Measurements from ENCODE around the gene SNX24.

DNA sequence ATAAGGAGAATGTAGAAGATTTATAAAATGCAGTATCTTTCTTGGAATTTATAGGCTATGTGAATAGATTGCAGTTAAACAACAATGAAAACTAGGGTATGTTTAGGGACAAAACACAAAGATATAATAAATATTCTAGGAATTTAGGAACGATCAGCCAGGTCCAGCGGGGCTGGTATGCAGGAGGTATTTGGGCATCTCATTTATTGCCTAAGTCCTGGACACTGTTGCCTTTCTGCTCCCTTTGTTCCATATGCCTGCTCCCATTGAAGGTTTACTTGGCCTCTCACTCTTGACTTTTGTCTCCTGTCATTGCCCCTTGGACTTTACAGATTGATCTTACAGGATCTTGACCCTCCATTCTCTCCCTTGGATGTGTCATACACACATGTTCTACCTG, 55.9 kb downstream of the SNX24 start:
- TF ChIP-seq, protein P1, sequence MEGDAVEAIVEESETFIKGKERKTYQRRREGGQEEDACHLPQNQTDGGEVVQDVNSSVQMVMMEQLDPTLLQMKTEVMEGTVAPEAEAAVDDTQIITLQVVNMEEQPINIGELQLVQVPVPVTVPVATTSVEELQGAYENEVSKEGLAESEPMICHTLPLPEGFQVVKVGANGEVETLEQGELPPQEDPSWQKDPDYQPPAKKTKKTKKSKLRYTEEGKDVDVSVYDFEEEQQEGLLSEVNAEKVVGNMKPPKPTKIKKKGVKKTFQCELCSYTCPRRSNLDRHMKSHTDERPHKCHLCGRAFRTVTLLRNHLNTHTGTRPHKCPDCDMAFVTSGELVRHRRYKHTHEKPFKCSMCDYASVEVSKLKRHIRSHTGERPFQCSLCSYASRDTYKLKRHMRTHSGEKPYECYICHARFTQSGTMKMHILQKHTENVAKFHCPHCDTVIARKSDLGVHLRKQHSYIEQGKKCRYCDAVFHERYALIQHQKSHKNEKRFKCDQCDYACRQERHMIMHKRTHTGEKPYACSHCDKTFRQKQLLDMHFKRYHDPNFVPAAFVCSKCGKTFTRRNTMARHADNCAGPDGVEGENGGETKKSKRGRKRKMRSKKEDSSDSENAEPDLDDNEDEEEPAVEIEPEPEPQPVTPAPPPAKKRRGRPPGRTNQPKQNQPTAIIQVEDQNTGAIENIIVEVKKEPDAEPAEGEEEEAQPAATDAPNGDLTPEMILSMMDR (conservative IDR thresholded peaks at IDR 0.05; ENCODE audit: low read depth, low read length) = no peak
- TF ChIP-seq, protein P2, sequence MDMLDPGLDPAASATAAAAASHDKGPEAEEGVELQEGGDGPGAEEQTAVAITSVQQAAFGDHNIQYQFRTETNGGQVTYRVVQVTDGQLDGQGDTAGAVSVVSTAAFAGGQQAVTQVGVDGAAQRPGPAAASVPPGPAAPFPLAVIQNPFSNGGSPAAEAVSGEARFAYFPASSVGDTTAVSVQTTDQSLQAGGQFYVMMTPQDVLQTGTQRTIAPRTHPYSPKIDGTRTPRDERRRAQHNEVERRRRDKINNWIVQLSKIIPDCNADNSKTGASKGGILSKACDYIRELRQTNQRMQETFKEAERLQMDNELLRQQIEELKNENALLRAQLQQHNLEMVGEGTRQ (IDR thresholded peaks at IDR 0.05; ENCODE audit: low read depth, low read length) = no peak
